CD4-positive, CD25-positive, alpha-beta regulatory T cell (primary cell): Measurements from ENCODE around the gene FAM120B. TPM values are rescaled to one million over a fixed set of nuclear protein-coding genes. Genes with fewer than 3 reads are reported as not detected.

Source experiments
- ATAC-seq, 2 donors: fragments of 150-1000 bp; cut with Tn5 transposase; one replicate each; pipeline ENCODE4 v1.10.0; 2021; ENCODE audit warnings: low read depth in 2 of 2, moderate number of reproducible peaks in 2 of 2, moderate library complexity in 1 of 2
- DNase-seq, 3 donors: peaks; one replicate each; pipeline versions ENCODE4 v3.0.0 to v3.0.0-alpha.2; 2012 to 2022; ENCODE audit warnings: mixed read lengths in 1 of 3
- H3K27ac ChIP-seq: one replicate; pipeline ENCODE4 v1.7.0; 2013; ENCODE audit warnings: mild to moderate bottlenecking, low read length; ENCODE audit not compliant: insufficient read depth, poor library complexity, severe bottlenecking
- H3K27me3 ChIP-seq: one replicate; pipeline ENCODE4 v1.7.0; 2013; ENCODE audit warnings: low read length; ENCODE audit not compliant: control insufficient read depth, insufficient read depth
- H3K36me3 ChIP-seq: one replicate; pipeline ENCODE4 v1.7.0; 2013; ENCODE audit warnings: mild to moderate bottlenecking, low read length, moderate library complexity; ENCODE audit not compliant: control insufficient read depth, insufficient read depth
- H3K4me1 ChIP-seq: 2 replicates; pipeline ENCODE4 v1.7.0; 2013; ENCODE audit warnings: mild to moderate bottlenecking, low read length; ENCODE audit not compliant: insufficient read depth, control insufficient read depth, poor library complexity, severe bottlenecking
- H3K4me3 ChIP-seq: one replicate; pipeline ENCODE4 v1.7.0; 2013; ENCODE audit warnings: low read depth, mild to moderate bottlenecking, low read length, moderate library complexity
- H3K9me3 ChIP-seq, 2 experiments: 1 replicate in 1 of 2; 2 replicates in 1 of 2; pipeline ENCODE4 v1.7.0; 2013; ENCODE audit warnings: low read length in 2 of 2, mild to moderate bottlenecking in 1 of 2, moderate library complexity in 1 of 2; ENCODE audit not compliant: control insufficient read depth in 2 of 2
- H3K27ac Mint-ChIP-seq, 3 donors: one replicate each; pipeline ENCODE4 v1.8.0; 2020 to 2022; ENCODE audit warnings: mild to moderate bottlenecking in 3 of 3, mixed read lengths in 3 of 3, moderate library complexity in 2 of 3
- H3K27me3 Mint-ChIP-seq: one replicate; pipeline ENCODE4 v1.8.0; 2022; ENCODE audit warnings: mild to moderate bottlenecking, mixed read lengths
- H3K36me3 Mint-ChIP-seq: one replicate; pipeline ENCODE4 v1.8.0; 2020; ENCODE audit warnings: mixed read lengths
- H3K4me1 Mint-ChIP-seq, 4 donors: one replicate each; pipeline ENCODE4 v1.8.0; 2020 to 2022; ENCODE audit warnings: mixed read lengths in 4 of 4, mild to moderate bottlenecking in 1 of 4
- H3K4me3 Mint-ChIP-seq, 4 donors: one replicate each; pipeline ENCODE4 v1.8.0; 2020 to 2022; ENCODE audit warnings: mild to moderate bottlenecking in 4 of 4, mixed read lengths in 4 of 4, moderate library complexity in 3 of 4
- H3K9me3 Mint-ChIP-seq, 7 donors: one replicate each; pipeline ENCODE4 v1.8.0; 2020 to 2022; ENCODE audit warnings: mixed read lengths in 7 of 7, mild to moderate bottlenecking in 3 of 7, moderate library complexity in 2 of 7
- polyA plus RNA-seq, 4 donors: library from polyadenylated mRNA; unstranded; fragments of 300-500 nt; fragmentation: Illumina TruSeq; gene quantifications; one replicate each; pipeline ENCODE4 v1.2.3, GENCODE V29; 2021
- total RNA-seq: library from RNA; stranded (reverse); gene quantifications from one replicate; pipeline ENCODE4 v1.2.3, GENCODE V29; 2022

The FAM120B gene
- total and polyA plus RNA-seq, 5 donors from 2014 or later = 28.0 to 35.0 (median 31.1) TPM

GRCh38 chr6:170358496-170358895, 51.9 kb downstream of the FAM120B start:
- Histone ChIP-seq H3K9me3 (no peaks in the 10 kb centered on the region), H3K27me3 (no peaks in the 10 kb centered on the region), H3K27ac (no peak overlapping the region), H3K36me3 (peaks cover 55% of the 10 kb centered on the region), H3K4me1 (no peaks in the 10 kb centered on the region), H3K4me3 (no peak overlapping the region)
- Mint-ChIP-seq H3K4me3 (no peak overlapping the region), H3K27ac (no peak overlapping the region), H3K36me3 (peaks cover 58% of the 10 kb centered on the region), H3K4me1 (peaks cover 0 to 6% (median 1%) of the 10 kb centered on the region in 4 donors), H3K27me3 (no peaks in the 10 kb centered on the region), H3K9me3 (peaks cover 0 to 4% (median 0%) of the 10 kb centered on the region in 7 donors)
- DNase-seq (no peak), ATAC-seq (no peak)

- Histone ChIP-seq H3K9me3 (no peaks in the 10 kb centered on the region), H3K4me3 (no peak overlapping the region), H3K27ac (no peak overlapping the region), H3K27me3 (no peaks in the 10 kb centered on the region), H3K36me3 (peaks cover 63% of the 10 kb centered on the region), H3K4me1 (no peaks in the 10 kb centered on the region)
- no peak overlapping the region for H3K27ac Mint-ChIP-seq
- DNase-seq = no peak
- ATAC-seq = no peak
- H3K4me1 Mint-ChIP-seq = peaks cover 0 to 4% (median 3%) of the 10 kb centered on the region in 4 donors
- H3K9me3 Mint-ChIP-seq = no peaks in the 10 kb centered on the region
- no peaks in the 10 kb centered on the region for H3K27me3 Mint-ChIP-seq
- peaks cover 53% of the 10 kb centered on the region for H3K36me3 Mint-ChIP-seq
- no peak overlapping the region for H3K4me3 Mint-ChIP-seq
Measured at GRCh38 chr6:170360476-170360875, 53.9 kb downstream of the FAM120B start.

DNA sequence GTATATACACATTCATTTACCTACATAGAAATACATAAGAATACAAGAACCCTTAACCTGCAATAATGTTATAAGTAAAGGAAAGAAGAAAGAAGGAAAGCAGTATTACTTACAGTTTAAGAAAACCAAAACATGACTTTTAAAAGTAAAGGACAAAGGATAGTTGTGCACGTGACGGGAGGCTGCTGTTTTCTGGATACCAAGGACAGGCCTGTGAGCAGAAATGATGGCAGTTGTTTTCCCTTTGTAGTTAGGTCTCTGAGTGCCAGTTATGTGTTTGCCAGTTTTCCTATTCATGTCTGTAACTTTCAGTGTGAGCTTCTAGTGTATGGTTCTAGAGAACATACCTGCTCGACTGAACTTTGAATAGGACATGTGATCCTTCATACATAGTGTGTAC, 54.8 kb downstream of the FAM120B start:
- Mint-ChIP-seq H3K36me3 (peaks cover 55% of the 10 kb centered on the region), H3K4me1 (peaks cover 0 to 7% (median 3%) of the 10 kb centered on the region in 4 donors), H3K9me3 (no peaks in the 10 kb centered on the region), H3K4me3 (no peak overlapping the region), H3K27me3 (no peaks in the 10 kb centered on the region), H3K27ac (no peak overlapping the region)
- DNase-seq = no peak
- ATAC-seq = no peak
- Histone ChIP-seq H3K27me3 (no peaks in the 10 kb centered on the region), H3K4me1 (no peaks in the 10 kb centered on the region), H3K27ac (no peak overlapping the region), H3K9me3 (no peaks in the 10 kb centered on the region), H3K36me3 (peaks cover 64% of the 10 kb centered on the region), H3K4me3 (no peak overlapping the region)

DNA sequence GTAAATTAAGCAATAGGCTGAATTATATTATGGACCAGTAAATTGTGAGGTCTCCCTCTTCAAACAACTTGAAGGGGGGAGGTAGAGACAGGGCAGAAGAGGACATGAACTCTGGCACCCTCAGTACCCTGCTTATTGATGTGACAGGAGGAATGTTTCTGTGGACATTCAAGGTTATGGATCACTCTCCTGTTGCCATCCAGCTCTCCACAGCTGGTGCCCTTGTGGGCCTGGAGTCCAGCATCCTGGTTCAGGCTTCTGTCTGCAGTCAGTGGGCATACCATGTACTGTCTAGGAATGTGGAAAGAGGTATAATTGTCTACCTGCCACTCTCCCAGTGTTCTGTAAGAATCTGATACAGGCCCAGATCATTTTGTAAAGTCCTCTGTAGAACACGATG, 55.6 kb downstream of the FAM120B start:
- Histone ChIP-seq H3K4me1 (no peaks in the 10 kb centered on the region), H3K4me3 (no peak overlapping the region), H3K27ac (no peak overlapping the region), H3K9me3 (no peaks in the 10 kb centered on the region), H3K27me3 (no peaks in the 10 kb centered on the region), H3K36me3 (peaks cover 62% of the 10 kb centered on the region)
- no peak overlapping the region for H3K4me3 Mint-ChIP-seq
- ATAC-seq (no peak), DNase-seq (no peak)
- peaks cover 60% of the 10 kb centered on the region for H3K36me3 Mint-ChIP-seq
- H3K9me3 Mint-ChIP-seq = no peaks in the 10 kb centered on the region
- H3K4me1 Mint-ChIP-seq = peaks cover 0 to 7% (median 3%) of the 10 kb centered on the region in 4 donors
- peak overlapping the region in 2 of 3 donors; percentile 4 to 60 for H3K27ac Mint-ChIP-seq
- no peaks in the 10 kb centered on the region for H3K27me3 Mint-ChIP-seq

GRCh38 chr6:170363255-170363654, 56.7 kb downstream of the FAM120B start:
- Mint-ChIP-seq H3K27me3 (no peaks in the 10 kb centered on the region), H3K9me3 (no peaks in the 10 kb centered on the region), H3K4me1 (peaks cover 0 to 9% (median 3%) of the 10 kb centered on the region in 4 donors), H3K36me3 (peaks cover 54% of the 10 kb centered on the region), H3K4me3 (no peak overlapping the region), H3K27ac (no peak overlapping the region)
- Histone ChIP-seq H3K36me3 (peaks cover 63% of the 10 kb centered on the region), H3K27me3 (no peaks in the 10 kb centered on the region), H3K27ac (no peak overlapping the region), H3K9me3 (no peaks in the 10 kb centered on the region), H3K4me3 (no peak overlapping the region), H3K4me1 (no peaks in the 10 kb centered on the region)
- DNase-seq (no peak), ATAC-seq (no peak)

GRCh38 chr6:170365121-170365520, 58.6 kb downstream of the FAM120B start:
- peaks cover 60% of the 10 kb centered on the region for H3K36me3 ChIP-seq
- Mint-ChIP-seq H3K36me3 (peaks cover 56% of the 10 kb centered on the region), H3K27ac (peak overlapping the region in 1 of 3 donors; percentile 43)

DNA sequence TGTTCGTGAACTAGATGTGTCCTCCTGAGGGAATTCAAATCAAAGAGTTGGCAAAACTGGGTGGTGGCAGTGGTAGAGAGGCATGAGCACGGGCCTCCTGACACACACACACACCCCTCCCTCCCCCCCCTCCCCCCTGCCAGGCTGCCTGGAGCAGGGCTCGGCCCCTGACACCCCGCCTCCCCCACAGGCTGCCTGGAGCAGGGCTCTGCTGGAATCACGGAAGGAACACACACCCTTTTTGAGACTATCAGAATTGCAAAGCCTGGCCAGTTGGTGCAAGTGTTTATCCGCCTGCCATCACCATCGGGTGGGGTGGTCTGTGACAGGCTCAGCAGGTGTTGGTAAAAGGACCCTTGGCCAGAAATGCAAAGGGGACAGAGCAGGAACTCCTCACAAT, 59.0 kb downstream of the FAM120B start:
- no peak overlapping the region for H3K4me3 Mint-ChIP-seq
- no peak overlapping the region for H3K27ac Mint-ChIP-seq
- peaks cover 53% of the 10 kb centered on the region for H3K36me3 Mint-ChIP-seq

More at GRCh38 chr6:170365121-170365520, 58.6 kb downstream of the FAM120B start:
- no peaks in the 10 kb centered on the region for H3K27me3 Mint-ChIP-seq
- H3K4me3 Mint-ChIP-seq = no peak overlapping the region
- Histone ChIP-seq H3K9me3 (no peaks in the 10 kb centered on the region), H3K4me3 (no peak overlapping the region), H3K4me1 (no peaks in the 10 kb centered on the region), H3K27ac (no peak overlapping the region), H3K27me3 (no peaks in the 10 kb centered on the region)
- H3K4me1 Mint-ChIP-seq = peaks cover 0 to 15% (median 3%) of the 10 kb centered on the region in 4 donors
- DNase-seq (no peak), ATAC-seq (no peak)
- no peaks in the 10 kb centered on the region for H3K9me3 Mint-ChIP-seq

DNA sequence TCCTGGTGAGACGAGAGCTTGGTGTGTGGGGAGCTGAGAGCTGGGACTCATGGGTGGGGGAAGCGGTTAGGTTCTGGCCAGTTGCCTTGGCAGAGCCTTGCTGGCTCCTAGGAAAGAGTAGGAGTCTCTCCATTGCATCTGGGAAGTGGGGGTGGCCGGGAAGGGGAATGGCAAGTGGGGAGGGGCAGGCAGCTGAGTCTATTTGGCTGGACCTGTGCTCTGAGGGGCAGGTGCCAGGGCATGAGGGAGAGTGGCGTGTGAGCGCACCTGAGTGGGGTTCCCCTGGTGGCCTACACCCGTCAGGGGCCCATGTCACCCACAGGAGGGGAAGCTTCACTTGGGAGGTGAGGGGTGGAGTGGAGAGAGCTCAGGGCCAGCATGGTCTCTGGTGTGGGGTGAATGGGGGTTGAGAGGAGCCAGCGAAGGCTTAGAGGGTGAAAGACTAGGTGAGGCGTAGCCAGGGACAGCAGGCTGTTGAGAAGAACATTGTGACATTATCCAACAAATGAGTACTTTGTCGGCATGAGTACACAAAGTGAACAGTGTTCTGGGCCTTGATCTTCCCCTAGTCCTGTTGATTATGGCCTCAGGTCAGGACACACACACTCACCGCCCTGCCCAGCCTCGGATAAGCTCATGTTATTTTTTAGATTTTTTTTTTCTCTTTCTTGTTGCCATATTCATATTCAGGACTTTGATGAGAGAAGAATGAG, 59.8 kb downstream of the FAM120B start:
- no peaks in the 10 kb centered on the region for H3K9me3 ChIP-seq
- Mint-ChIP-seq H3K4me1 (peaks cover 0 to 15% (median 4%) of the 10 kb centered on the region in 4 donors), H3K4me3 (no peak overlapping the region), H3K27me3 (no peaks in the 10 kb centered on the region), H3K9me3 (no peaks in the 10 kb centered on the region), H3K36me3 (peaks cover 58% of the 10 kb centered on the region), H3K27ac (no peak overlapping the region)
- ATAC-seq = no peak
- H3K36me3 ChIP-seq = peaks cover 64% of the 10 kb centered on the region
- DNase-seq = no peak
- H3K27ac ChIP-seq = no peak overlapping the region
- H3K4me1 ChIP-seq = no peaks in the 10 kb centered on the region
- no peaks in the 10 kb centered on the region for H3K27me3 ChIP-seq
- H3K4me3 ChIP-seq = no peak overlapping the region

More for the DNA sequence above, 59.0 kb downstream of the FAM120B start:
- H3K4me1 Mint-ChIP-seq = peaks cover 0 to 15% (median 3%) of the 10 kb centered on the region in 4 donors
- DNase-seq = no peak
- no peaks in the 10 kb centered on the region for H3K27me3 Mint-ChIP-seq
- Histone ChIP-seq H3K27ac (no peak overlapping the region), H3K4me1 (no peaks in the 10 kb centered on the region), H3K9me3 (no peaks in the 10 kb centered on the region), H3K27me3 (no peaks in the 10 kb centered on the region), H3K4me3 (no peak overlapping the region), H3K36me3 (peaks cover 58% of the 10 kb centered on the region)
- no peak for ATAC-seq
- H3K9me3 Mint-ChIP-seq = no peaks in the 10 kb centered on the region
